Heart left ventricle (tissue), 13 donors: ENCODE data around the gene GPC6.

Experiments
- CTCF ChIP-seq, 12 donors: fragments of 200-600 bp; sonication (generic) in 4 of 12; IDR thresholded peaks; one replicate each; pipeline versions ENCODE4 v1.5.0 to v1.8.0; 2018 to 2022; ENCODE audit warnings: antibody characterized with exemption in 12 of 12, mild to moderate bottlenecking in 5 of 12
- POLR2A ChIP-seq, 2 donors: fragments of 450-650 bp; IDR thresholded peaks; one replicate each; pipeline ENCODE4 v1.6.1; 2017; ENCODE audit warnings: antibody characterized with exemption in 2 of 2, mild to moderate bottlenecking in 2 of 2, moderate library complexity in 2 of 2
- donor health status: ischemic (EF 13 %, LVEDD 7.1; RV severe dilation, severe dysfunction).
- donor health status: DM: no; HTN: yes; CAD: no.
- donor health status: DM: no; HTN: no; CAD: no.
- donor health status: ischemic (EF 25% LVEDD 6.9; RV normal size, moderate dysfunction).
- donor health status: ischemic (EF 25% LVEDD 5.7; RV mildly dilated, moderate dysfunction).
- donor health status: ischemic (EF 35%, LVEDD 5.7; RV mildly dilated, moderate dysfunction).
- donor health status: nonischemic (EF 11% LVEDD 7.7; RV severe dilation, severe dysfunction).
- donor health status: DM: yes; HTN: yes; CAD: no.
- donor health status: PGD.
- donor health status: ischemic (EF 29% LVEDD 5.4; RV normal size, mild dysfunction).
- donor health status: nonischemic (EF 23%, LVEDD 6.1; RV moderate dilation, normal function).

DNA sequence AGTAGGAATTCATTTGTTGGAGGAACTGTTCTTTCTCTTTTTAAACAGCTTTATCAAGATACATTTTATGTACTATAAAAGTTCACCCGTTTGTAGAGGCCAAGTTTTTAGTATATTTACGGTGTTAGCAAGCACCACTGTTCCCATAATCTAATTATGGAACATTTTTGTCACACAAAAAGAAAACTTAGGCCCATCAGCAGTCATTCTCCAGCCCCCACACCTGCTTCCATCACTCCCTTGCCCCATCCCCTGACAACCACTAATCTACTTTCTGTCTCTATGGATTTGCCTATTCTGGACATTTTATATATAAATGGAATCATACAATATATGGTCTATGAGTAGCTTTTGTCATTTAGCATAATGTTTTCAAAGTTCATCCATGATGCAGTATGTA lies 787.9 kb downstream of the GPC6 start:
- TF ChIP-seq CTCF (IDR thresholded peaks at IDR 0.05) = no peak
- no peak for TF ChIP-seq POLR2A (IDR thresholded peaks at IDR 0.05)
